Measurements from ENCODE around the gene EIF3I.

The EIF3I gene

DNA sequence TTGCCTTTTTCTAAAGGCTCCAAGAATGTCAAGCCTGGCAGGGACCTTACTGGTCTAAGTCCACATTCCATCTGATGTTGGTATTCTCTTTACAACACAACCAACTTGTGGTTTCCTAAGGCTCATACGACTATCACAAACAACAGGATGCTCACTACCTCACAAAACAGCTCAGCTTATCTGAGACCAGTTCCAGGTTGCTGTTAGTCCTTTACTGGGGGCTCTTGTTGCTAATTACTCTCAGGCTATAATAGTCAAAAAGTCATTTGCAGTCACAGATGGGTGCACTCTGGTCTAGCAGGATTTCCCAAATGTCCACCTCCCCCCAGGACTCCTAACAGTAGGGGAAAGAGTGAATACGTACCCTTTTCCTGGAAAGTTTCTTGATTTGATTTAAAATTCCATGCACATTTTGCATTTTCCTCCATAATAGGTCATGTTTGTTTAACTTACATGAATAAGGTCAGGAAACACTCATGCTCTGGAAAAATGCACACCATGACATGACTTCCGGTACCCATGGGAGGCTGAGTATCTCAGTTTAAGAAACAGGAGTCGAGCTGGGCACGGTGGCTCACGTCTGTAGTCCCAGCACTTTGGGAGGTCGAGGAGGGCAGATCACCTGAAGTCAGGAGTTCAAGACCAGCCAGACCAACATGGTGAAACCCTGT is 44.8 kb downstream of the EIF3I start:
- no peak for FAIRE-seq

DNA sequence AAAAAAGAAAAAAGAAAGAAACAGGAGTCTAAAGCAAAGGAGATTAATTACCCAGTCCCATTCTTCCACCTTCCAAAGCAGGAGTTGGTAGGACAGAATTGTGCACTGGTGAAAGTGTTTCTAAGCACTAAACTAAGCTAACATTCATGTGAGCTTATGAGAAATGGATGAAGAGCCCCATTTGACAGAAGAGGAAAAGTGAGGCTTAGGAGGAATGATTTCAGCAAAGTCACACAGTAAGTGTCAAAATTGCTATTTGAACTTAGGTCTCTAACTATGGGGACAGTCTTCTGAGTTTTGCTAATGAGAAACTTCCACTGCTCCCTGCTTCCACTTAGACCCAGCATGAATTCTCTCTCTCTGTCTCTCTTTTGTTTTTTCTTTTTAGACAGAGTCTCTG is 47.5 kb downstream of the EIF3I start:
- FAIRE-seq = no peak

DNA sequence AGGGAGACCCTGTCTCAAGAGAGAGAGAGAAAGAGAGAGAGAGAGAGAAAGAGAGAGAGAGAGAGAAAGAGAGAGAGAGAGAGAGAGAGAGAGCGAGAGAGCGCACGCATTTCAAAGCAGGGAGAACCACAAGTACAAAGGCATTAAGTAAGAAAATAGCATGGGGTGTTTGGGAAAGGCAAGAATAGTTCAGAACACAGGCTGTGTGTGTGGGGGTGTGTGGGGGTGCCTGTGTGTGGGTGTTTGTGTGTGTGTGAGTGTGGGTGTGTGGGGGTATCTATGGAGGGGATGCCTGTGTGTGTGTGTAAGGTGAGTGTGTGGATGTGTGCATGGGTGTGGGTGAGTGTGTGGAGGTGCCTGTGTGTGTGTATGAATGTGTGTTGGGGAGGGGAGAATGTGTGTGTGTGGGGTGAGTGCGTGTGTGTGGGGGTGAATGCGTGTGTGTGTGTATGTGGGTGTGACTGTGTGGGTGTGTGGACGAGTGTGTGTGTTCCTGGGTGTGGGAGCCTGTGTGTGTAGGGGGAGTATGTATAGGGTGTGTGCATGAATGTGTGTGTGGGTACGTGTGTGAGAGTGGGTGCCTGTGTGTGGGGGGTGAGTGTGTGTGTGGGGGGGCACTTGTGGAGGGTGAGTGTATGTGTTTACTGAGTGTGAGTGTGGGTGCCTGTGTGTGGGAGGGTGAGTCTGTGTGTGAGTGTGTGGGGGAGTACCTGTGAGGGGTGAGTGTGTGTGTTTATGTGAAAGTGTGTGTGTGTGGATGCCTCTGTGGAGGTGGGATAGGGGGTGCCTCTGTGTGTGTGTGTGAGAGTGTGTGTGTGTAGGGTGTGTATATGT is 50.6 kb downstream of the EIF3I start:
- FAIRE-seq = no peak

DNA sequence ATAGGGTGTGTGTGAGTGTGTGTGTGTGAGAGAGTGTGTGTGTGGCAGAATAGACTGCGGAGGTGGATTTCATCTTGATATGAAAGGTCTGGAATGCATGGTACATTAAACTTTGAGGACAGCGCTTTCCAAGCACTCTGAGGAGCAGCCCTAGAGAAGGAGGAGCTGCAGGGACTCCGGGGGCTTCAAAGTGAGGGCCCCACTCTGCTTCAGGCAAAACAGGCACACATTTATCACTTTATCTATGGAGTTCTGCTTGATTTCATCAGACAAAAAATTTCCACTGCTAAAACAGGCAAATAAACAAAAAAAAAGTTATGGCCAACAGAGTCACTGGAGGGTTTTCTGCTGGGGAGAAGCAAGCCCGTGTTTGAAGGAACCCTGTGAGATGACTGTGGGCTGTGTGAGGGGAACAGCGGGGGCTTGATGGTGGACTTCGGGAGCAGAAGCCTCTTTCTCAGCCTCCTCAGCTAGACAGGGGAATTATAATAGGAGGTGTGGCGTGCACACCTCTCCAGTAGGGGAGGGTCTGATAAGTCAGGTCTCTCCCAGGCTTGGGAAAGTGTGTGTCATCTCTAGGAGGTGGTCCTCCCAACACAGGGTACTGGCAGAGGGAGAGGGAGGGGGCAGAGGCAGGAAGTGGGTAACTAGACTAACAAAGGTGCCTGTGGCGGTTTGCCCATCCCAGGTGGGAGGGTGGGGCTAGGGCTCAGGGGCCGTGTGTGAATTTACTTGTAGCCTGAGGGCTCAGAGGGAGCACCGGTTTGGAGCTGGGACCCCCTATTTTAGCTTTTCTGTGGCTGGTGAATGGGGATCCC is 51.4 kb downstream of the EIF3I start:
- no peak for FAIRE-seq

DNA sequence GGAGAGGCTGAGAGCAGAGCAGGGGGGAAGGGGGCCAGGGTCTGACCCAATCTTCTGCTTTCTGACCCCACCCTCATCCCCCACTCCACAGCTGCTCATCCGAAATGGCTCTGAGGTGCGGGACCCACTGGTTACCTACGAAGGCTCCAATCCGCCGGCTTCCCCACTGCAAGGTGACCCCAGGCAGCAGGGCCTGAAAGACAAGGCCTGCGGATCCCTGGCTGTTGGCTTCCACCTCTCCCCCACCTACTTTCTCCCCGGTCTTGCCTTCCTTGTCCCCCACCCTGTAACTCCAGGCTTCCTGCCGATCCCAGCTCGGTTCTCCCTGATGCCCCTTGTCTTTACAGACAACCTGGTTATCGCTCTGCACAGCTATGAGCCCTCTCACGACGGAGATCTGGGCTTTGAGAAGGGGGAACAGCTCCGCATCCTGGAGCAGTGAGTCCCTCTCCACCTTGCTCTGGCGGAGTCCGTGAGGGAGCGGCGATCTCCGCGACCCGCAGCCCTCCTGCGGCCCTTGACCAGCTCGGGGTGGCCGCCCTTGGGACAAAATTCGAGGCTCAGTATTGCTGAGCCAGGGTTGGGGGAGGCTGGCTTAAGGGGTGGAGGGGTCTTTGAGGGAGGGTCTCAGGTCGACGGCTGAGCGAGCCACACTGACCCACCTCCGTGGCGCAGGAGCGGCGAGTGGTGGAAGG is 52.6 kb downstream of the EIF3I start:
- no peak for FAIRE-seq

DNA sequence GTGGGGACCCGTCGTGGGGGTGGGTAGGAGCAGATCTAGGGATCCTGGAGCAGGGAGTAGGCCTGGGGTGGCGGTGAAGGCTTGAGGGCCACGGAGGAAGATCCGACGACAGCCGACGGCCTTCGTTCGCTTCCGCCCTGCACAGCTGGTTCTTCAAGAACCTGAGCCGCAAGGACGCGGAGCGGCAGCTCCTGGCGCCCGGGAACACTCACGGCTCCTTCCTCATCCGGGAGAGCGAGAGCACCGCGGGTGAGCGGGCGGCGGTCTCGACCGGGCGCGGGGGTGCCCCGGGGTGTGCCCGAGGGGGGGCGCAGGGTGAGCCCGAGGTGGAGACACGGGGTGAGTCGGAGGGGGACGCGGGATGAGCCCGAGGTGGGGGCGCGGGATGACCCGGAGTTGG is 53.2 kb downstream of the EIF3I start:
- no peak for FAIRE-seq

DNA sequence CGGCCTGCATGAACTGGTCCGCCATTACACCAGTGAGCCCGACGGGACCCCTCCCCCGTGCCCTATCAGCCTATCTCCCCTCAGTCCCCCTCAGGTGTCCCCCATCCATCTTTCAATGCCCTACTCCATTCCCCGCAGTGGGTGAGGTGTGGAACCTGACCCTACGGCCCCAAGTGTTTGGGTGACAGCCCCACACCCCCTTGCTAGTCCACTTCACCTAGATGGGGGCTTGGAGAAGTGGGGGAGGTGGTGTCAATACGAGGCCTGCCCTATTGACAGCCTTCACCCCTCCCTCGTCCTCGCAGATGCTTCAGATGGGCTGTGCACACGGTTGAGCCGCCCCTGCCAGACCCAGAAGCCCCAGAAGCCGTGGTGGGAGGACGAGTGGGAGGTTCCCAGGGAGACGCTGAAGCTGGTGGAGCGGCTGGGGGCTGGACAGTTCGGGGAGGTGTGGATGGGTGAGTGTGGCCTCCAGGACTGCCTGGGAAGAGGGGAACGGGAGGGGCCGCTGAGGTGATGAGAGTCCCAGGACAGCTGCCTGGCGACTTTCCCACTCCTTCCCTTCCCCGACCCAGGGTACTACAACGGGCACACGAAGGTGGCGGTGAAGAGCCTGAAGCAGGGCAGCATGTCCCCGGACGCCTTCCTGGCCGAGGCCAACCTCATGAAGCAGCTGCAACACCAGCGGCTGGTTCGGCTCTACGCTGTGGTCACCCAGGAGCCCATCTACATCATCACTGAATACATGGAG is 54.0 kb downstream of the EIF3I start:
- FAIRE-seq = no peak
